ENCODE measurements around the gene GATA3. TPM values are rescaled to one million over a fixed set of nuclear protein-coding genes. Genes with fewer than 3 reads are reported as not detected.
A peak's percentile ranks its signal among the peaks of the same experiment; 100 is the strongest.

GATA3 gene
- total RNA-seq, 4 donors from 2014 or later = 0.60 TPM; not detected in 3

- Histone ChIP-seq H3K9me3 (no peaks in the 10 kb centered on the region), H3K36me3 (no peaks in the 10 kb centered on the region), H3K4me3 (no peak overlapping the region), H3K27me3 (peaks cover 4 to 100% of the 10 kb centered on the region in 2 donors), H3K27ac (no peak overlapping the region), H3K4me1 (peaks cover 0 to 44% (median 17%) of the 10 kb centered on the region in 4 donors)
- WGBS, 2 donors = 7 to 10% methylated on average over 28 to 29 of the region's 31 CpGs
- DNase-seq (ENCODE audit: low spot score in 2 of 2) = no peak
- TF ChIP-seq EP300 (IDR thresholded peaks at IDR 0.05) (no peak), POLR2A (IDR thresholded peaks at IDR 0.05) (no peak), CTCF (IDR thresholded peaks at IDR 0.05) (no peak)
Measured at GRCh38 chr10:8043569-8044306, 10.8 kb upstream of the GATA3 start.

GRCh38 chr10:8044331-8044907 lies 10.1 kb upstream of the GATA3 start:
- H3K9me3 ChIP-seq = no peaks in the 10 kb centered on the region
- DNase-seq (ENCODE audit: low spot score in 2 of 2) = no peak
- H3K27ac ChIP-seq = no peak overlapping the region
- no peak overlapping the region for H3K4me3 ChIP-seq
- peaks cover 0 to 51% (median 21%) of the 10 kb centered on the region in 4 donors for H3K4me1 ChIP-seq
- 7 to 10% methylated on average over 12 of the region's 12 CpGs for WGBS, 2 donors
- H3K27me3 ChIP-seq = peaks cover 4 to 100% of the 10 kb centered on the region in 2 donors
- TF ChIP-seq POLR2A (IDR thresholded peaks at IDR 0.05) (no peak), CTCF (IDR thresholded peaks at IDR 0.05) (no peak), EP300 (IDR thresholded peaks at IDR 0.05) (no peak)
- no peaks in the 10 kb centered on the region for H3K36me3 ChIP-seq

GRCh38 chr10:8044908-8045725 lies 9.4 kb upstream of the GATA3 start:
- H3K27me3 ChIP-seq = peaks cover 0 to 100% of the 10 kb centered on the region in 2 donors
- H3K4me1 ChIP-seq = peaks cover 0 to 58% (median 27%) of the 10 kb centered on the region in 4 donors
- H3K36me3 ChIP-seq = no peaks in the 10 kb centered on the region
- TF ChIP-seq EP300 (IDR thresholded peaks at IDR 0.05) (no peak), POLR2A (IDR thresholded peaks at IDR 0.05) (no peak), CTCF (IDR thresholded peaks at IDR 0.05) (no peak)
- H3K9me3 ChIP-seq = no peaks in the 10 kb centered on the region
- peak overlapping the region in 3 of 4 donors; percentile 16 to 39 (median 19) for H3K4me3 ChIP-seq
- DNase-seq (ENCODE audit: low spot score in 2 of 2) = no peak
- WGBS, 2 donors = 3% methylated on average over 30 to 32 of the region's 32 CpGs
- no peak overlapping the region for H3K27ac ChIP-seq

GRCh38 chr10:8045726-8046494 lies 8.6 kb upstream of the GATA3 start:
- DNase-seq (ENCODE audit: low spot score in 2 of 2) = no peak
- Histone ChIP-seq H3K9me3 (no peaks in the 10 kb centered on the region), H3K4me1 (peaks cover 0 to 66% (median 35%) of the 10 kb centered on the region in 4 donors), H3K27me3 (peaks cover 0 to 100% of the 10 kb centered on the region in 2 donors), H3K27ac (no peak overlapping the region), H3K36me3 (no peaks in the 10 kb centered on the region), H3K4me3 (peak overlapping the region in 1 of 4 donors; percentile 16)
- 5 to 7% methylated on average over 17 of the region's 17 CpGs for whole genome bisulfite sequencing, 2 donors
- TF ChIP-seq CTCF (IDR thresholded peaks at IDR 0.05) = no peak
- no peak for TF ChIP-seq EP300 (IDR thresholded peaks at IDR 0.05)
- no peak for TF ChIP-seq POLR2A (IDR thresholded peaks at IDR 0.05)
